GM18870 (cell line): ENCODE results near the gene ABLIM1.
"Not testable (repeated sequence)": the region's sequence is repeated elsewhere in the genome, so short reads cannot be mapped to it uniquely, and the experiment has no call there.

Source experiments
- ATAC-seq: cut with Tn5 transposase; IDR thresholded peaks from one replicate; pipeline ENCODE4 v1.9.1; 2021; ENCODE audit warnings: moderate library complexity; ENCODE audit not compliant: unreplicated experiment

The ABLIM1 gene

GRCh38 chr10:114658175-114658574 is at the start of gene ABLIM1:
Gene ABLIM1, minus strand, starts transcription at chr10:114658275. Its CDS starts 75 bp downstream, at chr10:114658200.
- ATAC-seq, result no peak

DNA sequence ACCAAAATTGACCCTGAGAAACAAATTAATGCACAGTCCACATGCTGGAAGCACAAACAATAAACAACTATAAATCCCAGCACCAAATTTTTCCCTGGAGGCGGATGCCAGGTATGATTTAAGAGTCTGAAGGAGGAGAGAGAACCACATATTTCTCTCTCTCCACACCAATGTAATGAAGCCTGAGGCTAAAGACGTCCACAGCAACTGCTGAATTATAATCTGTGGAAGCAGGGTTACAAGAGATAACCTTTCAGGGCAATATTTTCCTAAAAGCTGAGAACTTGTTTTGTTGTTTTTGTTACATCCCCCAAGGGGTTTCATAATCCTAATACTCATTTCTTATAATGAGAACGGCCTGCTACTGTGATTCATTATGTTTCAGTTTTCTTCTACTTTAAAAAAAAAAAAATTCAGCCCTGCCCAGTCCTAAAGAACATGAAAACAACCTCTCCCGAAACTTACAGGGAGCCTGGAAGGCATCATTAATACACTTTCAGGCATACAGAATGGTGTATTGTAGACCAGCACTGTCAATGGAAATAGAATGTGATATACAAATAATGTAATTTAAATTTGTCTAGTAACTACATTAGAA is 48.5 kb upstream of the ABLIM1 start:
- no peak for ATAC-seq

GRCh38 chr10:114704679-114705078 is 46.6 kb upstream of the ABLIM1 start:
- ATAC-seq, result no peak

GRCh38 chr10:114703377-114704107 is 45.5 kb upstream of the ABLIM1 start:
- no peak for ATAC-seq

DNA sequence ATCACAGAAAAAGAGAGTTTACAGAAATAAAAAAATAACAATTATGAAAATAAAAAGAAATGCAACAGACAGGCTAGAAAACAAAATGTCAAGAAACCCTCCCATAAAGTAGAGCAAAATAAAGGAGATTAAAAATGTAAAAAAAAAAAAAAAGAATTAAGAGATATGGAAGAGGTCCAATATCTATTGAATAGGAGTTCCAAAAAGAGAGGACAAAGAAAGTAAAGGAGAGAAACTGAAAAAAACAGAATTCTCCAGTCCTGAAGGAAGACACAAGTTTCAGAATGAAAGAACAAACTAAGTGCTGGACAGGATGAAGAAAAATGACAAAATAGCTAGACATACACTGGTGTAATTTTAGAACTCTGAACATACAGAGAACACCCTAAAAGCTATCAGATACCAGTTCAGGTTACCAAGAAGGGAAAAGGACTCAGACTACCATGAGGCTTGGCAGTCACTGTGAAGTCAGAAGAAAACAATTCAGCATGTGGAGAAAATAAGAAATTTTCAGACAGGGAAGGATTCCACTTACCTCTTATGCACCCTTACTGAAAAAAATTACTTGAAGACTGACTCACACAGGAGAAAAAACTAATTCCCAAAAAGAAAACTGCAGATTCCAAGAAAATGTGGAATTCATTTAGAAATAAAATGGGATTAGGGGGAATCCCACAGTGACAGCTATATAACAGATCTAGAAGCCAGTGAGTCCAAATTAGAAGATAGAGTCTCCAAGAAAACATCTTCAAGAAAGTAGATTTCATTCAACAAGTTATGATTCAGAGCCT is 40.4 kb upstream of the ABLIM1 start:
- no peak for ATAC-seq

GRCh38 chr10:114697061-114697598 is 39.1 kb upstream of the ABLIM1 start:
- ATAC-seq, result no peak

DNA sequence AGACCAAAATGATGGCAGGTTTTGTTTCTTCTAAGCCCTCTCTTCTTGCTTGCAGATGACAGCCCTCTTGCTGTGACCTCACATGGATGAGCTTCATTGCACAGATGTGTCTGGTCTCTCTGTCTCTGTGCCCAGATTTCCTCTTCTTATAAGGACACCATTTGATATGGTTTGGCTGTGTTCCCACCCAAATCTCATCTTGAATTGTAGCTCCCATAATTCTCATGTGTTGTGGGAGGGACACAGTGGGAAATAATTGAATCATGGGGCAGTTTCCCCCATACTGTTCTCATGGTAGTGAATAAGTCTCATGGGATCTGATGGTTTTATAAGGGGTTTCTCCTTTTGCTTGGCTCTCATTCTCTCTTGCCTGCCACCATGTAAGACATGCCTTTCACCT is 38.2 kb upstream of the ABLIM1 start:
- ATAC-seq, result not testable (repeated sequence)

DNA sequence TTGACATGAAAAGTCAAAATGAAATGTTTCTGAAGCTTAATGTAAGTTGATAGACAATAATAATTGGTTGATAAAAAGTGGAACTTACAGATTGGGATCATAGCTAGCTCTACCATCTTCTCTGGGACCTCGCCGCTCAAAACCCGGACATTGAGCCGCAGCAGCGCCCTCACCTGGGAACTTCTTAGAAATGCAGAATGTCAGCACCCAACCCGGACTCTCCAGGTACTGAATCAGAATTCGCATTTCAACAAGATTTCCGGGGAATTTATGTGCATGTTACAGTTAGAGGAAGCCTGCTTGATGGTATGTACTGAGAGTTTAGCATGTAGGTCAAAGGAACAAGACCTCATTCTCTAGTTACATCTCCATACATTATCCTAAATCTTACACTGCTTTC is 36.7 kb upstream of the ABLIM1 start:
- no peak for ATAC-seq

GRCh38 chr10:114694062-114694461 is 36.0 kb upstream of the ABLIM1 start:
- no peak for ATAC-seq

- ATAC-seq, result no peak
Observed at GRCh38 chr10:114691442-114691941, 33.4 kb upstream of the ABLIM1 start.

DNA sequence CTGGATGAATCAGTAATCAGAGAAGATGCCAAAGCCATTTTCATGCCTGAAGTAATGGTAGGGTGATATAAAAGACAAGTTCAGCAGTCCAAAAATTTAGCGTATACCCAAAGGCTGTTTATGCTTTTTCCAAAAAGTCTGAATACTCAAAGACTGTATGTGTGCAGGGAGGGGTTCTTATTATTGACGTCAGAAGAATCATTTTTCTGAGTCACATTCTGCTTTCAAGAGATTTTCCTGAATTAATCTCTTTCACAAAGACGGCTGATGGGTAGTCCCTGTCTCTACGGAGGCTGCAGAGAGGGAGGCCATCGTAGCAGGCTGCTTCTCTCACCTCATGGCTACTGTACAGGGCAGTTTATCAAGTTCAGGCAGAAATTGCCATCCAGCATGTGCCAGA is 30.7 kb upstream of the ABLIM1 start:
- ATAC-seq, result no peak

DNA sequence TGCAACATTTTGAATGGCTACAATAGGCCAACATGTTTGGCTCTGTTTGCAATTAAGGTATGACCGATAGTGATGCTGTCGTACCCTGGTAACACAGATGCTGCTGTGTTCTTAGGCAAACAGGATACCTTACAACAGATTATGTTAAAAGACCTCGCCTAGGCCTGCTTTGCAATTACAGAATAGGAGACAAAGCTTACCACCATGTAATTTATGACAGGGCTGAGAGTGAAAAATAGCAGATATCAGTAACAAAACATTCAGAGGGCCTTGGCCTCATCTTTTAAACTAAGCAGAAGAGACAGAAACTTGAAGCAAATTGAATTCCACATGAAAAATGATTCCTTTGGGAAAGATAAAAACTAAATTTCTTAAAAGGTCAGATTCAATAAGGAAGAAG is 29.4 kb upstream of the ABLIM1 start:
- no peak for ATAC-seq

DNA sequence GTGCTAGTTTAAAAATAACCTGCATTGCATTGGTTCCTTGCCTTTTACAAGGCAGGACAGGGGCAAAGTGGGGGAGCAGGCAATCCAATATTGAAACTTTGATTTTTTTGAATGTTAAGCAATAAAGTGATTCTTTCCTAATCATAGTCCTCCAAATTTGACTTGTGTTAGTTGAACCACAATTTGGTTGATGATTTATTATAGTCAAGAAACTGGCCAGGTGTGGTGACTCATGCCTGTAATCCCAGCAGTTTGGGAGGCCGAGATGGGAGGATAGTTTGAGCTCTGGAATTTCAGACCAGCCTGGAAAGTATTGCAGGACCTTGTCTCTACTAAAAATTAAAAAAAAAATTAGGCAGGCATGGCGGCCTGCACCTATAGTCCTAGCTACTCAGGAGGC is 27.9 kb upstream of the ABLIM1 start:
- no peak for ATAC-seq

- ATAC-seq, result no peak
Observed at GRCh38 chr10:114685456-114685855, 27.4 kb upstream of the ABLIM1 start.

DNA sequence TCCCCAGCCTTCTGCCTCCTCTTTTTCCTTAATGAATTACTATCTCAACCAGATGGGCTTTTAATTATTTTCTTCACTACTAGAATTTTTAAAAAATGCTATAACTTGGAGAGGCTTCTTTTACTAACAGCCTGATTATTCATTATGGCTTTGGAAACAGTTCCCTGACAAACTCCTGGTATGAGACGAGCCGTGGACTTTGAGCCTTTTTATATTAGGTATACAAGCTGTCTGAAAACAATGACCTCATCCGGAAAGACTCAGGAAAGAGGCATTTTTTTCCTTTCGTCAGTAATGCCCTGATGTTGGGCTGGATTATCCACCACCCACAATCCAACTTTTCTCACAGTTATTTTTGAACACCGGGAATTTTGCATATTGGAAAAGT is 26.7 kb upstream of the ABLIM1 start:
- no peak for ATAC-seq

DNA sequence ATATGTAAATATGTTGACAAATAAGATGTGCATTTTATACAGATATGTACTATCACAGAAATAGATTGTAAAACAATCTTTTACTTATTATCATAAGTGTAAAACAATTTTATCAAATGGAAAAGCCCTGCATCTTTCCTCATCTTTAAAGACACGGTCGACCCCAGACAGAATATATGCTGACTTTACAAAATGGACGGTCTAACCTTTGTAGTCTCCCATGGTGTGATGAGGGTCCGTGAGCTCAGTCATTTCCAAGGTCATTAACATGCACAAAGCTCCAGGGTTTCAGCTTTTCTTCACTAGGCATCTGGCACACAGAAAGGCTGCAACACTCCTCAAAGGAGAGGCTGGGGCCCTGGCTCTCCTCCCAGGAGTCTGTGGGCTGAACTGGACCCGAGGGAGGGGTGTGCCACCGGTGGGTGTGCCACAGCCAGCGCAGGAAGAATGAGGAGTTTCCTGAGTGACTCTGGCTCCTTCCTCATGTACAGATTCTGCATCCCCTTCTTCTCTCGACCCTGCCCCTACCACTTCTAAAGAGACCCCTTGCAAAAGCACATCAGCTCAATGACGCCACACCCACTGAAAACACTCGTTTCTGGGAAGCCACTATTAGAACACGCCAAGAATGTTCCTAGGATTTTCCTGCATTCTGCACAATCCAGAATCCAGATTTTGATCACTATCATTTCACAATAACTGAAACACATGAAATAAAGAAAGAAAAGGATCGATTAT is 26.2 kb upstream of the ABLIM1 start:
- no peak for ATAC-seq

DNA sequence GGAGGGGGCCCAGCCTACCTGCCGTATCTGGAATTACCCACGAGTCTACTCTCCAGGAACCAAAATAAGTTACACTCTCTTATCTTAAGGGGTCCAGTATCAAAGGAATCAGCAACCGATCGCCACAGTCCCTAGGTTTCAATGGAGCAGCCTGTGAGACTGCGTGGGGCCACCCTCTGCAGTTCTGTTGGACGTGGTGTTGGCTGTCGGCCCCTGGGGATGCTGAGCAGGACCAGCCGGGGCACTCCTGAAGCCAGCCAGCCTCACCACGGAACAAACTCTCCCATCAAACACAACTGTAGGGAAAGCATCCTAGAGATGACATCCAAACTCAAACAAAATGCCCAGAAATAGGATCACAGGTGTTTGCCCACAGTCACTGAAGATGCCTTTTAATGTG is 25.5 kb upstream of the ABLIM1 start:
- no peak for ATAC-seq

DNA sequence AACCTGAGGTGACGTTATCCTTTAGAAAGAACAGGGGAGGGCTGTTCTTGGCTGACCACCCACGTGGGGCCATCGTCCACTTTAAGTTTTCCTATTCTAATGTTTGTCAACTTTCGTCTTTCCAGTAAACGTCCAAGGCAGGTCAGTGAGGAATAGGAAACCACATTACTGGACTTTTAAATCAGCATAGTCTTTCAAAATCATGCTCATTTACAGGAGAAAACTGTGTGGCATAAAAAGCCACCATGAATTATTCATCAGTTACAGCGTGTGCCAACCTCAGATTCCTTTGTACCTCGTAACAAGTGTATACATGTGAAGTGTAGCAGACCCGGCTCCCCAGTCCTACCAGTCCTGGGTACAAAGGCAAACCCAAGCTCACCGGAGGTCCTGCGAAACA is 25.1 kb upstream of the ABLIM1 start:
- no peak for ATAC-seq

GRCh38 chr10:114682532-114682931 is 24.5 kb upstream of the ABLIM1 start:
- ATAC-seq, result no peak

DNA sequence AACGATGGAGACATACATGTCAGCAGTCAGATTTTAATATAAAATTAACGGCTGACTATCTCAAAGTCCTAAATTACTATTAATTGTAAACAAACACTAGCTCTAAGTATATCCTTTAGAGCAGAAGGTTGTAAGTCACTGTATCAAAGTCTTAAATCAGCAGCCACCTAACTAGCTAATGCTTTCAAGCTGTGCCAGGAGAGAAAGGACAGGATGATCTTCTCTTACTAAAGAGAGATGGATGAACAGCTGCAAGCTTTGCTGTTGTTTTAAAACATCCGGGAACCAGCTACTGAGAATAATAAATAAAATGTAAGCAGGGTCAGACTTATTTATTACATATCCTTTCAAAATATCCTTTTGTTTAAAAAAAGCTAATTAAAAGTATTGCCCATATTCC is 24.0 kb upstream of the ABLIM1 start:
- no peak for ATAC-seq

- ATAC-seq, result no peak
Observed at GRCh38 chr10:114681542-114681941, 23.5 kb upstream of the ABLIM1 start.
